MG63 (cell line): ENCODE measurements around the gene NUMB. TPM values are rescaled to one million over a fixed set of nuclear protein-coding genes. Genes with fewer than 3 reads are reported as not detected.
A peak's percentile ranks its signal among the peaks of the same experiment; 100 is the strongest.

Experiments used
- DNase-seq: peaks from one replicate; pipeline ENCODE4 v3.0.0-alpha.2; 2020
- H3K27me3 ChIP-seq: fragments of 250-450 bp; sonication (Bioruptor Pico); 2 replicates; pipeline ENCODE4 v1.5.1; 2020; ENCODE audit warnings: mild to moderate bottlenecking, moderate library complexity
- H3K36me3 ChIP-seq: fragments of 250-450 bp; sonication (Bioruptor Pico); 2 replicates; pipeline ENCODE4 v1.5.1; 2020; ENCODE audit warnings: mild to moderate bottlenecking, moderate library complexity
- H3K4me3 ChIP-seq: fragments of 250-450 bp; sonication (Bioruptor Pico); 2 replicates; pipeline ENCODE4 v1.5.1; 2020; ENCODE audit warnings: mild to moderate bottlenecking, moderate library complexity
- H3K9me3 ChIP-seq: fragments of 250-450 bp; sonication (Bioruptor Pico); 2 replicates; pipeline ENCODE4 v1.5.1; 2020; ENCODE audit warnings: mild to moderate bottlenecking, moderate library complexity
- total RNA-seq: library from RNA; depleted of rRNA; stranded (reverse); fragments of >200 nt; shearing (Covaris generic); gene quantifications from 2 replicates; pipeline ENCODE4 v1.2.3, GENCODE V29; 2014; ENCODE audit warnings: low replicate concordance; rRNA removed

NUMB gene
- total RNA-seq, result 12.2 and 21.5 TPM in 2 replicates

- DNase-seq, result peak; percentile 96
- no peaks in the 10 kb centered on the region for H3K36me3 ChIP-seq
- H3K27me3 ChIP-seq, result no peaks in the 10 kb centered on the region
- no peaks in the 10 kb centered on the region for H3K9me3 ChIP-seq
- H3K4me3 ChIP-seq, result peak within 1 kb of the TSS; percentile 64
Measured at GRCh38 chr14:73458183-73458976, at the start of gene NUMB. TSS of gene NUMB (minus strand) at chr14:73458546. CDS start at chr14:73355751, 102,795 bp downstream.

DNA sequence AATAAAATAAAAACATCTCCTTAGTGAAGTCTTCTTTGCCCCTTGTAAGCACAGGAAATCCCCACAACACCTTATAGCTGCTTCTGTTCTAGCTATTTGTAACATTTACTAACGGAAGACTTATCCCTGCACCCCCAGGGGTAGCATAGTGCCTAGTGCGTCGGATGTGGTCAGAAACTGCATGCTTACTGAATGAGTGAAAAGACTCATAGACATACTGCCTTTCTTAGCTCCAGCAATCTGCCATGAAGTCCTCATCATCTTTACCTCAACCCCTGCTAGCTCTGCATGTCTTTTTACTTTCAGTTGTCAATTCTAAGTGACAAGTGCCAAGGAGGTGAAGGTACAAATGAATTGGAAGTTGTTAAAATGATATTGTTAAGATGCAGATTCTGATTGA lies 45.3 kb upstream of the NUMB start:
- no peaks in the 10 kb centered on the region for H3K9me3 ChIP-seq
- H3K4me3 ChIP-seq, result no peak overlapping the region
- no peak for DNase-seq
- H3K27me3 ChIP-seq, result no peaks in the 10 kb centered on the region
- H3K36me3 ChIP-seq, result no peaks in the 10 kb centered on the region

DNA sequence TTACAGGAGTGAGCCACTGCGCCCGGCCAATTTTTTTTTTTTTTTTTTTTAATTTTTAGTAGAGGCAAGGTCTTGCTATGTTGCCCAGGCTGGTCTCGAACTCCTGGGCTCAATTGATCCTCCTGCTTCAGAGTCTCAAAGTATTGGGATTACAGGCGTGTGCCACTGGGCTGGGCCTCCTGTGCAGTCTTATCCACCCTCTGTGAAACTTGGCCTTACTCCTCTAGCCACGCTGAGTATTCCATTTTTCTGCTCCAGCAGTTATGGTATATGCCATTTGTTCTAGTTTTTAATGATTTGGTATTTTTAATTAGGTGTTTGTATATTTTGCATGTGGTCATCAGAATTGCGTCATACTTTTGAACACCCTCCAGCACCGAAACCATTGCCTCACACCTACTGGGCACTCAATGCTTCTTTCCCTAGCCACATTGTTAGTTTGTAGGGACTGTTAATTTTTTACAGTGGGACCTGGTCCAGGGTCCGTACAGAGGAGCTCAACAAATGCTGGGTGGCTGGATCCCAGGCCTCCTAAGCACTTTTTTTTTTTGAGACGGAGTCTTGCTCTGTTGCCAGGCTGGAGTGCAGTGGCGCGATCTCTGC lies 43.8 kb upstream of the NUMB start:
- Histone ChIP-seq H3K36me3 (no peaks in the 10 kb centered on the region), H3K9me3 (no peaks in the 10 kb centered on the region), H3K4me3 (no peak overlapping the region), H3K27me3 (no peaks in the 10 kb centered on the region)
- DNase-seq, result no peak

GRCh38 chr14:73500360-73500759 lies 42.0 kb upstream of the NUMB start:
- H3K27me3 ChIP-seq, result no peaks in the 10 kb centered on the region
- H3K9me3 ChIP-seq, result no peaks in the 10 kb centered on the region
- no peak overlapping the region for H3K4me3 ChIP-seq
- DNase-seq, result no peak
- H3K36me3 ChIP-seq, result no peaks in the 10 kb centered on the region

DNA sequence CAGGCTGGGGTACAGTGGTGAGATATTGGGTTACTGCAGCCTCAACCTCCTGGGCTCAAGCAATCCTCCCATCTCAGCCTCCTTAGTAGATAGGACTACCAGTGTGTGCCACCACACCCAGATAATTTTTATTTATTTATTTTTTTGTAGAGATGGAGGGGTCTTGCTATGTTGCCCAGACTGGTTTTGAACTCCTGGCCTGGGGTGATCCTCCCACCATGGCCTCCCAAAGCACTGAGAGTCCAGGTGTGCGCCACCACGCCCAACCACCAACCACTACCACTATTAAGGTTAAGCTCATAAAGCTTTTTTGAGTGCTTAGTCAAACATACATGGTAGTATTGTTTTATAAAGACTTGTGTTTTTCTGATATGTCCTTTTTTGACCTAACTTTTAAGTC lies 36.2 kb upstream of the NUMB start:
- Histone ChIP-seq H3K27me3 (no peaks in the 10 kb centered on the region), H3K4me3 (no peak overlapping the region), H3K36me3 (peaks cover 2% of the 10 kb centered on the region), H3K9me3 (no peaks in the 10 kb centered on the region)
- no peak for DNase-seq

- Histone ChIP-seq H3K36me3 (peaks cover 2% of the 10 kb centered on the region), H3K9me3 (no peaks in the 10 kb centered on the region), H3K4me3 (peak overlapping the region; percentile 57), H3K27me3 (no peaks in the 10 kb centered on the region)
- DNase-seq, result no peak
Measured at GRCh38 chr14:73492670-73493069, 34.3 kb upstream of the NUMB start.

DNA sequence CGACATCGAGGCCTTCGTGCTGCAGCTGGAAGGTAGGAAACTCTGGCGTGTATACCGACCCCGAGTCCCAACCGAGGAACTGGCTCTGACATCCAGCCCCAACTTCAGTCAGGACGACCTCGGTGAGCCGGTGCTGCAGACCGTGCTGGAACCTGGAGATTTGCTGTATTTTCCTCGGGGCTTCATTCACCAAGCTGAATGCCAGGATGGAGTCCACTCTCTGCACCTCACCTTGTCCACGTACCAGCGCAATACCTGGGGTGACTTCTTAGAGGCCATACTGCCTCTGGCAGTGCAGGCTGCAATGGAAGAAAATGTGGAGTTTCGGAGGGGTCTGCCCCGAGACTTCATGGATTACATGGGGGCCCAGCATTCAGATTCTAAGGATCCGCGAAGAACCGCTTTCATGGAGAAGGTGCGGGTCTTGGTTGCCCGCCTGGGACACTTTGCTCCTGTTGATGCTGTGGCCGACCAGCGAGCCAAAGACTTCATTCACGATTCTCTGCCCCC lies 33.8 kb upstream of the NUMB start:
- no peaks in the 10 kb centered on the region for H3K27me3 ChIP-seq
- H3K9me3 ChIP-seq, result no peaks in the 10 kb centered on the region
- H3K36me3 ChIP-seq, result peaks cover 2% of the 10 kb centered on the region
- peak overlapping the region; percentile 57 for H3K4me3 ChIP-seq
- DNase-seq, result no peak

DNA sequence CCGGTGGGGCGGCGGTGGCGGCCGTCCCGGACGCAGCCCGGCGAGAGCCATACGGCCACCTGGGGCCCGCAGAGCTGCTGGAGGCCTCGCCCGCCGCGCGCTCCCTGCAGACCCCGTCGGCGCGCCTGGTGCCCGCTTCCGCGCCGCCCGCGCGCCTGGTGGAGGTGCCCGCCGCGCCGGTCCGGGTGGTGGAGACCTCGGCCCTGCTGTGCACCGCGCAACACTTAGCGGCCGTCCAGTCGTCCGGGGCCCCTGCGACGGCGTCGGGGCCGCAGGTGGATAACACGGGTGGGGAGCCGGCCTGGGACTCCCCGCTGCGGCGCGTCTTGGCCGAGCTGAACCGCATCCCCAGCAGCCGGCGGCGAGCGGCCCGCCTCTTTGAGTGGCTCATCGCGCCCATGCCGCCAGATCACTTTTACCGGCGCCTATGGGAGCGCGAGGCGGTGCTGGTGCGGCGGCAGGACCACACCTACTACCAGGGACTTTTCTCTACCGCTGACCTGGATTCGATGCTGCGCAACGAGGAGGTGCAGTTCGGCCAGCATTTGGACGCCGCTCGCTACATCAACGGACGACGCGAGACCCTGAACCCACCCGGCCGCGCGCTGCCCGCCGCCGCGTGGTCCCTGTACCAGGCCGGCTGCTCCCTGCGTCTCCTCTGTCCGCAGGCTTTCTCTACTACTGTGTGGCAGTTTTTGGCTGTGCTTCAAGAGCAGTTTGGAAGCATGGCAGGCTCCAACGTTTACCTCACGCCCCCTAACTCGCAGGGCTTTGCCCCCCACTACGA lies 33.1 kb upstream of the NUMB start:
- DNase-seq, result peak; percentile 68
- peak overlapping the region; percentile 57 for H3K4me3 ChIP-seq
- no peaks in the 10 kb centered on the region for H3K27me3 ChIP-seq
- H3K9me3 ChIP-seq, result no peaks in the 10 kb centered on the region
- peaks cover 2% of the 10 kb centered on the region for H3K36me3 ChIP-seq

- no peaks in the 10 kb centered on the region for H3K9me3 ChIP-seq
- no peak for DNase-seq
- peaks cover 2% of the 10 kb centered on the region for H3K36me3 ChIP-seq
- H3K4me3 ChIP-seq, result no peak overlapping the region
- no peaks in the 10 kb centered on the region for H3K27me3 ChIP-seq
Measured at GRCh38 chr14:73489481-73490175, 31.3 kb upstream of the NUMB start.

DNA sequence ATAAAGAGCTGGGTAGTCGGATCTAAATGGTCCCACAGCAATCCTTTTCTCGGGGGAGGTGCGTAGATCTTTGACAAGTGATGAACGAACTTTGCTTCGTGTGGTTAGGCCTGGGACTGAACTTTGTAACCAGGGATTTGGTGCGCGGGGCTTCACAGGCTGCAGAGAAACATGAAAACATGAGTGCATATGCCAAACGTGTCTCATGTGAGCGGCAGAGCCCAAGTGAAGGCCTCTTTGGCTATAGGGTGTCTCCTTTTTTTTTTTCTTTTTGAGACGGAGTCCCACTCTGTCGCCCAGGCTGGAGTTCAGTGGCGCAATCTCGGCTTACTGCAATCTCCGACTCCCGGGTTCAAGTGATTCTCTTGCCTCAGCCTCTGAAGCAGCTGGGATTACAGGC lies 20.3 kb upstream of the NUMB start:
- no peak for DNase-seq
- Histone ChIP-seq H3K9me3 (no peaks in the 10 kb centered on the region), H3K36me3 (no peaks in the 10 kb centered on the region), H3K27me3 (no peaks in the 10 kb centered on the region), H3K4me3 (no peak overlapping the region)

DNA sequence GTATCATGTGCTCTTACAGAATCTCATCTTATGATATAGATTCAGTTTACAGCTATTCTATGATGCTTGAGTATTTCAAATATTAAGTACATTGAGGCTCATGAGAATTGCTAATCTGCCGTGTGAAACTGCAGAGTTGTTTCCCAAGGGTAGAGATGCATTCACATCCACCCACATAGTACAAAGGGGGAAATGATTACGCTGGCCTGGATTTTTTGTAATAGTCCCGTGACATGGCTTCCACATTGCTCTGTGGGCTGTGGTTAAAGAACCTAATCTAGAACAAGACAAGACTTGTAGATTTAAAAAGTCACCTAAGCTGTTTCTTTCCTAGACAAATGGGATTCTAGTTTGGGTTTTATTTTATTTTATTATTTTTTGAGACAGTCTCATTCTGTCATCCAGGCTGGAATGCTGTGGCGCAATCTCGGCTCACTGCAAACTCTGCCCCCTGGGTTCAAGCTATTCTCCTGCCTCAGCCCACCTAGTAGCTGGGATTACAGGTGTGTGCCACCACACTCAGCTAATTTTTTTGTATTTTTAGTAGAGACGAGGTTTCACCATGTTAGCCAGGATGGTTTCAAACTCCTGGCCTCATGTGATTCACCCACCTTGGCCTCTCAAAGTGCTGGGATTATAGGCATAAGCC lies 19.4 kb upstream of the NUMB start:
- no peaks in the 10 kb centered on the region for H3K27me3 ChIP-seq
- no peak overlapping the region for H3K4me3 ChIP-seq
- H3K36me3 ChIP-seq, result no peaks in the 10 kb centered on the region
- no peaks in the 10 kb centered on the region for H3K9me3 ChIP-seq
- no peak for DNase-seq

DNA sequence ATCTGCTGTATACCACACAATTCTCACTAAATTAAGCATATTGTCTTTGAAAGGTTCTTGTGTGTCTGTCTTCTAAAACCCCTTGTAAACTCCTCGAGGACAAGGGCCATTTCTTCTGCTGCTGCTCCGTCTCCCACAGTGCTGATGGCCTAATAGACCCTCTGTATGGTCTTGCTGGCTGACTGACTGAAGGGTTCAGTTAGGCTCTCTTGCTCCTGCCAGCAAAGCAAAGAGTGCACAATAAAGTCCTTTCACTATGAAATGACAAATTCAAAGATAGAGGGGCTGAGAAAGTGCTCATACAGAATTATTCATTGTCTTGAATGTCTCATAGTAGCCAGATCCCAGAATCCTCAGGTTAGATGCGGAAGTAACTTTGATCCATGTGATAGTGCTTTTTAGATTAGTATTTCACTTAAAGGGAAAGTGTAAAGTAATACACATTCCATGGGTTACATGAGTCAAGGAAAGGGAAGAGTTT lies 18.1 kb upstream of the NUMB start:
- no peak for DNase-seq
- no peaks in the 10 kb centered on the region for H3K27me3 ChIP-seq

GRCh38 chr14:73474952-73475351 lies 16.6 kb upstream of the NUMB start:
- H3K9me3 ChIP-seq, result no peaks in the 10 kb centered on the region
- no peak for DNase-seq
- no peaks in the 10 kb centered on the region for H3K27me3 ChIP-seq
- no peak overlapping the region for H3K4me3 ChIP-seq
- H3K36me3 ChIP-seq, result no peaks in the 10 kb centered on the region

More for the DNA sequence above, 18.1 kb upstream of the NUMB start:
- Histone ChIP-seq H3K4me3 (no peak overlapping the region), H3K9me3 (no peaks in the 10 kb centered on the region), H3K36me3 (no peaks in the 10 kb centered on the region)

GRCh38 chr14:73472185-73473114 lies 14.1 kb upstream of the NUMB start:
- Histone ChIP-seq H3K36me3 (no peaks in the 10 kb centered on the region), H3K9me3 (no peaks in the 10 kb centered on the region), H3K27me3 (no peaks in the 10 kb centered on the region), H3K4me3 (no peak overlapping the region)
- DNase-seq, result no peak

- Histone ChIP-seq H3K36me3 (no peaks in the 10 kb centered on the region), H3K27me3 (no peaks in the 10 kb centered on the region), H3K9me3 (no peaks in the 10 kb centered on the region), H3K4me3 (no peak overlapping the region)
- DNase-seq, result no peak
Measured at GRCh38 chr14:73471582-73472184, 13.3 kb upstream of the NUMB start.
